ENCODE data around the gene FKBP4. TPM values are rescaled to one million over a fixed set of nuclear protein-coding genes. Genes with fewer than 3 reads are reported as not detected.

Gene FKBP4
- total and polyA plus RNA-seq, 2 experiments from 2014 or later: 126 to 223 TPM

- no peak for TF ChIP-seq ZNF462 (CRISPR knock-in tag; IDR thresholded peaks at IDR 0.05)
Observed at GRCh38 chr12:2745655-2746054, 49.1 kb upstream of the FKBP4 start (continued).

- peak; percentile 31 for DNase-seq (ENCODE audit: low spot score)
- Histone ChIP-seq H3K79me2 (replicated peaks; ENCODE audit: insufficient read depth) (no peaks in the 10 kb centered on the region), H2AFZ (peak overlapping the region; percentile 76), H3F3A (replicated peaks; ENCODE audit: low read depth) (no peaks in the 10 kb centered on the region), H3K27ac (ENCODE audit: low read depth) (no peak overlapping the region), H3K4me1 (ENCODE audit: insufficient read depth) (peaks cover 42% of the 10 kb centered on the region), H3K4me3 (no peak overlapping the region), H3K4me2 (peak overlapping the region; percentile 51; the same call in 1 of the 2 replicates), H3K9me2 (ENCODE audit: insufficient read depth) (0 out of 2 replicates have a peak, but pooled peaks cover 3% of the 10 kb centered on the region), H3K36me3 (ENCODE audit: insufficient read depth) (no peaks in the 10 kb centered on the region), H3K27me3 (ENCODE audit: insufficient read depth) (peaks cover 18% of the 10 kb centered on the region), H4K20me1 (replicated peaks; ENCODE audit: insufficient read depth) (no peaks in the 10 kb centered on the region)
- no peak overlapping the region for H3K4me3 Mint-ChIP-seq
- H3K4me1 Mint-ChIP-seq: peaks cover 42% of the 10 kb centered on the region
- H3K27ac Mint-ChIP-seq: no peak overlapping the region
- H3K9me3 Mint-ChIP-seq: no peaks in the 10 kb centered on the region
- H3K27me3 Mint-ChIP-seq (ENCODE audit: insufficient read depth, low read depth, poor library complexity): peaks cover 16% of the 10 kb centered on the region
- no peak for ATAC-seq
- H3K36me3 Mint-ChIP-seq (ENCODE audit: low read depth): no peaks in the 10 kb centered on the region
- TF ChIP-seq EZH2 (IDR thresholded peaks at IDR 0.05; ENCODE audit: low read depth, unreplicated experiment) (no peak), REST (IDR thresholded peaks at IDR 0.05; ENCODE audit: unreplicated experiment) (peak; percentile 4)
Observed at GRCh38 chr12:2749580-2749979, 45.2 kb upstream of the FKBP4 start.

All from GM23338 (cell line).